HG03378 (cell line): ENCODE data around the gene CBX3.
"Not testable (repeated sequence)": the region's sequence is repeated elsewhere in the genome, so short reads cannot be mapped to it uniquely, and the experiment has no call there.

ENCODE experiments used
- ATAC-seq: cut with Tn5 transposase; IDR thresholded peaks from one replicate; pipeline ENCODE4 v1.9.1; 2021; ENCODE audit warnings: mild to moderate bottlenecking, moderate library complexity; ENCODE audit not compliant: unreplicated experiment

The CBX3 gene

GRCh38 chr7:26201247-26202018, at the start of gene CBX3:
CBX3 (plus strand) TSS chr7:26201745; CDS start chr7:26202999, 1,254 bp downstream.
- ATAC-seq: peak; percentile 28

DNA sequence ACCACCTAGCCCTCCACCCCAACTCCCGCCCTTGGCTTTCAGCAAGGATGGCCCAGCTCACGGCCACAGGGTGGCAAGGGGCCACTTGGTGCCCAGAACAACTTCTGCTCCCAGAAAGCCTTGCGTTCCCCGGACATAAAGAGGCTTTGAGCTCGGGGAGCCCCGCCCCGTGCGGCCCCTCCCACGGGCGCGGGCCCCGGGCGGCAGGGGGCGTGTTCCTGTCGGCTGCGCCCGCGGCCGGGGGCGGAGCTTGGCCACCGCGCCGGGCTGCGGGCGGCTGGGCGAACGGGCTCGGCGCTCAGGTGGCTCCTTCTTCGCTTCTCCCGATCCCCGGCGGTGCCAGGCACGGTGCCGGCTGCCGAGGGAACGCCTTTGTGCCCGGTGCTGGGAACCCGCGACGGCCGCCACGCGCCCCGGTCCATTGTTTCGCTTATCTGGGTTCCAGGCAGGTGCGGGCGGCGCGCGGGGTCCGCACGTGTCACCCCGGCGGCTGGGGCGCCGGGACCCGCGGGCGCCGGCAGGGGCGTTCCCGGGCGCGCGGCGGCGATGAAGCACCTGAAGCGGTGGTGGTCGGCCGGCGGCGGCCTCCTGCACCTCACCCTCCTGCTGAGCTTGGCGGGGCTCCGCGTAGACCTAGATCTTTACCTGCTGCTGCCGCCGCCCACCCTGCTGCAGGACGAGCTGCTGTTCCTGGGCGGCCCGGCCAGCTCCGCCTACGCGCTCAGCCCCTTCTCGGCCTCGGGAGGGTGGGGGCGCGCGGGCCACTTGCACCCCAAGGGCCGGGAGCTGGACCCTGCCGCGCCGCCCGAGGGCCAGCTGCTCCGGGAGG, 49.4 kb upstream of the CBX3 start, which contains the start of gene NFE2L3:
NFE2L3 (plus strand) TSS at position 246 of the 829 bp plus-strand sequence; CDS start at position 547, 301 bp downstream.
- peak; percentile 35 for ATAC-seq

- ATAC-seq: not testable (repeated sequence)
Observed at GRCh38 chr7:26152782-26153240, 48.7 kb upstream of the CBX3 start.

GRCh38 chr7:26153241-26153822, 48.2 kb upstream of the CBX3 start:
- ATAC-seq: no peak

DNA sequence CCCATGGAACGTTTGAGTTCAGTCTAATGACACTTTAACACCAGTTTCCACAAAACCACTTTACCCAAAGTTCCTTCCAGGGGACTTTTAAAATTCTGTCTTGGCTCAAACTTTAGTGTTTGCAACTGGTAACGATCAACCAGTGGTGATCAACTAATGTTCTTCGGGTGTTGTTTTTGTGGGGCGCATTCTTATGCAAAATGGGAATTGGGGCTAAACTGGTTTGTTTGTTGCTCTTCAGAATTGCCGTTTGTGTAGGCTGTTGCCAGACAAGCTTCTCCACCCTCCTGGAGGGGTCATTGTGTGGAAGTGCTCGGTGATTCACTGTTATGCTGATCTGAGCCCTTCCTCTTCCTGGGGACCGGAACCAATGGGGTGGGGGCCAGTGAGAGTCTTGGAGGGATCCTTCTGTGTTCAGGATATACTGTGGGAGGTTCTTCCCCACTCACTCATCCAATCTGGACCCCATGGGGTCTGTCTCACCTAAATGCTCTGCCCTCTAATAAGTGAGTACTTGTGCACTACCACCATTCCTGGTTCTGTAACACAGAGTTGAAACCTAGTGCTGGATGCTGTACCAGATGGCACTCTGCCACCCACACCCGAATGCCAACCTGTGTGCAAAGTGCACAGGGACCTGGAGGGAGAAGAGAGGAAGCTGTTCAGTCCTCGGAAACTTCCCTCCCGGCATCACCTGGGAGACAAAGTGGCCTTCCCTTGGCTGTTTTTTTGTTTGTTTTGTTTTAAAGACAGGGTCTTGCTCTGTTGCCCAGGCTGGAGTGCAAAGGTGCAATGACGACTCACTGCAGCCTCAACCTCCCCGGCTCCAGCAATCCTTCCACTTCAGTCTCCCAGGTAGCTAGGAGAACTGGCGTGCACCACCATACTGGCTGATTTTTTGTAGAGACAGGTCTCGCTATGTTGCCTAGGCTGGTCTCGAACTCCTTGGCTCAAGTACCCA, 47.4 kb upstream of the CBX3 start:
- ATAC-seq: no peak

DNA sequence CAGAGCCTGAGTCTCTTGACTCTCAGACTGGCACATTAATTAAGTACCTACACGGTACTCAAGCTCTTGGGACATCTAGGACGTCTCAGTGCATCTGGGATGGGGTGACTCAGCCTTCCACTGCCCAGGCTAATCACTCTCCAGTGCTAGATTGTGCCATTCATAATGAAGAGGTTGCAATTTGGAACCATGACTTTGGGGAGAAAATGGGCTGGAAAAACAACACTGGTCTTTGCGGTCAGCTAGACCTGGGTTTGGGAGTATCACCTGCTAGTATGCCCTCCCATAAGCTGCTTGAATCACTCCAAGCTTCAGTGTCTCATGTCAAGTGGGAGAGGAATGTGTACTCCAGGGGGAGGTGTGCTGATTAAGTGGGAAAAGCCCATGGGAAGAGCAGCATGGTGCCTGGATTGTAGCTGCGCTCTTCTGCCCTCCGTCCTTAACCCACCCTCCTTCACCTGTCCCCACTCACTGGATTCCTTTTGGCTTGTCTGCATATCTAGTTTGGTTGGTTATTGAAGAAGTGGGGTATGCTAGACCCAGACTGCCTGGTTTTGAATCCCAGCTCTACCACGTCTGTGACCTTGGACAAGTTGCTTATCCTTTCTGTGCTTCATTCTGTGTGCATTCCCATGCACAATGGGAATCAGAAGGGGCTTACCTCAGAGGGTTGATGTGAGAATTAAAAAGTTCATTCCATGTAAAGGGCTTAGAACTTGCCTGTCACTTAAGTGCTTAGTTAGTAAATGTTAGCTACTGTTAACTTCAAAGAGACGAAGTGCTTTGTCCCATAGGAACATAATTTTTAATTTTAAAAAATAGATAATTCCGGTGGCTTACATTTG, 45.8 kb upstream of the CBX3 start:
- ATAC-seq: no peak

GRCh38 chr7:26156451-26157420, 44.8 kb upstream of the CBX3 start:
- peak; percentile 51 for ATAC-seq

DNA sequence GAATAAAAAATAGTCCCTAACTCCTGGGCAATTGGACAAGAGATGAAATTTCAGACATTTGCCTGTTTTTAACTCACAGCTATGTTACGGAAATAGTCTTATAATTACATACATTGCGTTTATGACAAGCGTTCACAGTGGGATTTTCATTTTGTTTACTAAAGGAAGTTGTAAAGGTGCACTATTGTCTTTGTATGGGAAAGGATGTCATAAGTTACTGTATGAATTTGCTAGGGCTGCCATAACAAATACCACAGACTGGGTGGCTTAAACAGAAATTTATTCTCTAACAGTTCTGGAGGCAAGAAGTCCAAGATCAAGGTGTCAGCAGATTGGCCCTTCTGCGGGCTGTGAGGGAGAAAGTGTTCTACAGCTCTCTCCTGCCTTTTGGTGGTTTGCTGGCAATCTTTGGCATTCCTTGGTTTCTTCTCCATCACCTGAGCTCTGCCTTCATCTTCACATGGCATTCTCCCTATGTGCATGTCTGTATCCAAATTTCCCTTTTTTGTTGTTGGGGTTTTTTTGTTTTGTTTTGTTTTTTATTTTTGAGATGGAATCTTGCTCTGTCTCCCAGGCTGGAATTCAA, 43.9 kb upstream of the CBX3 start:
- no peak for ATAC-seq

GRCh38 chr7:26159243-26159642, 42.3 kb upstream of the CBX3 start:
- no peak for ATAC-seq

DNA sequence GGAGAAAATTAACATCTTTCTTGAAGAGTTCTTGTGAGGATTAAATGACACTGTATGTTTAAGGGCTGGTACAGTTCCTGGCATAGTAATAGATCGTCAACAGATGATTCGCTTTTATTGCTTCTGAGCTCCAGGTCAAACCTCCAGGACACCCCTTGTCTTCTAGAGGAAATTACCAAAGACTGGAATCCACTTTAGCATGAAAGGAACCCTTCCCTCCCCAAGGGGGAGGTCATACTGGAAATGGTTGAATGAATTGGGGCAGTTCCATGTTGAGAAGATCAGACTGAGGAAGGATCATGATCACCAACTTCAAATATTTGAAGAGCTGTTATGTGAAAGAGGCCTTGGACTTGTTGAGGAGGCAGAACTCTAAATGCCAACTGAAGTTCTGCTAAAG, 40.6 kb upstream of the CBX3 start:
- no peak for ATAC-seq

DNA sequence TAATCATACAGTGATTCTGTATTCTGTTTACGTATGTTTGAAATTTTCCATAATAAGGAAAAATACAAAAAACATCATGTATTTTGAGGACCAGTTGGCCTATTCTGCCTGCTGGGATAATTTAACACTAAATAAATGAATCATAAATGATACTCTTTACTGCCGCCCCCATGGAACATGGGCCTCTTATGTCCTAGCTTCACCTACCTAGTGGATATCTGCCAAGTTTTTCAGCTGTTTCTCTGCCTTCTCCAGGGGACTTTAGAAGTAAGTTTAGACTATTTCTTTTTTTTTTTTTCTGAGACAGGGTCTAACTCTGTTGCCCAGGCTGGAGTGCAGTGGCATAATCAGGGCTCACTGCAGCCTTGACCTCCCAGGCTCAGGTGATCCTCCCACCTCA, 39.1 kb upstream of the CBX3 start:
- ATAC-seq: no peak

- ATAC-seq: not testable (repeated sequence)
Observed at GRCh38 chr7:26163804-26164203, 37.7 kb upstream of the CBX3 start.

DNA sequence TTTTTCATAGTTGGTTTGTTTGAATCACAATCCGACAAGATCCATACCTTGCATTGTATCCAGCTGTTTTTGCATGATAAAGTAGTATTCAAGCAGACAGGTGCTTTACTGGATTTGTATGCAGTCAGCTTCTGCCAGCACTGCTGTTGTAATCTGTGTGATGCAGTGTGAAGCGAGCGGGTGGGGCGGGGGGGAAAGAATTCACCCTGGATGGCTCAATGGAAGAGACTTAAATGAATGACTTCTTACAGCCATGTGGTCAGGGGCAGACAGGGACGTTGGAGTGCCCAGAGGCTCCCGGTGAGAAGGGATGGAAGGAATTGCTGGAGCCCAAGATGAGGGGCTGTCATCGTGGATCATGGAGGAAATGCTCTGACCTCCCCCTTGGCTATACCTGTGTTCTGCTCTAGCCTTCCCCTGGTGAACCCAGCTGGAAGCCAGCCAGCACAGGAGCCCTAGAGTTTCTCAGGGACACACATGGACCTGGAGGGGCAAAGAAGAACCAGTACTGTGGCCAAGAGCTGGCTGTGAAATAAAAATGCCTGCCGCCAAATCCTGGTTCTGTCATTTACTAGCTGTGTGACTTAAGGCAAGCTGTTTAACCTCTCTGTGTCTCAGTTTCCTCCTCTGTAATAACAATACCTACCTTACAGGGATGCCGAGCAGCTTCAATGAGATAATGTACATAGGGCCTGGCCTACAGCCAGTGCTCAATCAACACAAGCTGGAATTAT, 35.4 kb upstream of the CBX3 start:
- no peak for ATAC-seq

GRCh38 chr7:26166684-26167266, 34.8 kb upstream of the CBX3 start:
- ATAC-seq: no peak

DNA sequence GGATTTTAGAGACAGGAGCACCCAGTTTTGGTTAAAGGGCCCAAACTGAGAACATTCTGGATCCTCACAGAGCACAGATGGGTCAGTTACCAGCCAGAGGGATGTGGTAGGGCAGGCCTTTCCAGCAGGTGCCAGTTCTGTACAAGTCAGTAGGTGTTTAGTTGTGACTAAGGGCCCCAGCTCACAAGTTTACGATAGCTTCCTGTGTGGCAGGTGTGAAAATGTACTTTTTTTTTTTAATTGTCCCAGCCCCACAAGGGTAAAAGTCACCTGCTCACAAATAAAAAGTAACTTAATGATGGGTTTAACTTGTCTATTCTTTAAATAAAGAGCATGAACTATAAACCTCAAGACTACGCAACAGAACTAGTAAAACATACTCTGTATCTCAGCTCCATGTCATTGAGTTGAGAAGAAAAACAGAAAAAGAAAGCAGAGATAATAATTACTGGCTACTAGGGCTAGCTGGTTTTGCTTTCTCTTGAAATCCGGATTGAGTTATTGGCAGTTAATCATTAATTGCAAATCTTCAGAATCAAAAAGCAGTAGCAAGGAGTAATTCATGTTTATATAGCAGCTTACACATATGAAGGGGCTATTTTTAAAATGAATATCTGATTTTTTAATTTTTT, 34.1 kb upstream of the CBX3 start:
- ATAC-seq: no peak

DNA sequence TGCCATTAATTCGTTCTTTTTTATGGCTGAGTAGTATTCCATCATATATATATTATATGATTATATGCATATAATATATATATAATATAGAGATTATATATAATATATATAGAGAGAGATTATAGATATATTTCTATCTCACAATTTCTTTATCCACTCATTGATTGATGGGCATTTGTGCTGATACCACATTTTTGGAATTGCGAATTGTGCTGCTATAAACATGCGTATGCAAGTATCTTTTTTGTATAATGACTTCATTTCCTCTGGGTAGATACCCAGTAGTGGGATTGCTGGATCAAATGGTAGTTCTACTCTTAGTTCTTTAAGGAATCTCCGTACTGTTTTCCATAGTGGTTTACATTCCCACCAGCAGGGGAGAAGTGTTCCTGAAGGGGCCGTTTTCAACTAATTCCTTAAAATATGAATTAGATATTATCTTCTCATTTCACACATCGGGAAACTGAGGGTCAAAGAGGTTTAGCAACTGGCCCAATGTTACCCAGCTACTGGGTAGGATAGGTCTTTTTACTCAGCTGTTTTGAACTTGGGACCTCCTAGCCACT, 33.0 kb upstream of the CBX3 start:
- ATAC-seq: no peak
